Cardiac muscle cell (in vitro differentiated cells and primary cell): ENCODE data around the gene BDKRB2. TPM values are rescaled to one million over a fixed set of nuclear protein-coding genes. Genes with fewer than 3 reads are reported as not detected.

Experiments used
- DNase-seq, 2 donors: peaks; one replicate each; pipeline versions ENCODE4 v3.0.0 to v3.0.0-alpha.2; 2010 to 2017; ENCODE audit warnings: low read depth in 1 of 2, low spot score in 1 of 2
- H3K27ac ChIP-seq: fragments of 200-600 bp; sonication (generic); 2 replicates; pipeline ENCODE4 v1.5.1; 2016
- H3K27me3 ChIP-seq: fragments of 200-600 bp; sonication (generic); 2 replicates; pipeline ENCODE4 v1.6.0; 2016; ENCODE audit warnings: control low read depth
- H3K36me3 ChIP-seq: fragments of 200-600 bp; sonication (generic); 2 replicates; pipeline ENCODE4 v1.5.1; 2016; ENCODE audit warnings: control low read depth
- H3K4me1 ChIP-seq: fragments of 200-600 bp; sonication (generic); 2 replicates; pipeline ENCODE4 v1.8.1; 2017; ENCODE audit warnings: low read depth, mild to moderate bottlenecking, mixed run types
- H3K4me3 ChIP-seq: fragments of 200-600 bp; sonication (generic); 2 replicates; pipeline ENCODE4 v1.5.1; 2016; ENCODE audit warnings: mild to moderate bottlenecking
- H3K9me3 ChIP-seq: fragments of 200-600 bp; sonication (generic); 2 replicates; pipeline ENCODE4 v1.5.1; 2017; ENCODE audit warnings: low read depth, mild to moderate bottlenecking, control low read depth
- polyA plus RNA-seq: library from polyadenylated mRNA; unstranded; fragments of >200 nt; fragmentation: Nextera tagmentation; extraction: Ambion mirVana; gene quantifications from 2 replicates; pipeline ENCODE4 v1.2.1, GENCODE V29; 2016
- total RNA-seq: library from RNA; depleted of rRNA; stranded (reverse); fragments of >200 nt; gene quantifications from 2 replicates; pipeline ENCODE4 v1.2.3, GENCODE V29; 2016
- TF ChIP-seq, protein P1 (sequence below): IDR thresholded peaks from 2 replicates; pipeline ENCODE4 v1.5.1; 2012; ENCODE audit warnings: low read depth, mild to moderate bottlenecking, low read length

The BDKRB2 gene
- total and polyA plus RNA-seq, 2 experiments from 2014 or later: 0.45 TPM; not detected in 1

DNA sequence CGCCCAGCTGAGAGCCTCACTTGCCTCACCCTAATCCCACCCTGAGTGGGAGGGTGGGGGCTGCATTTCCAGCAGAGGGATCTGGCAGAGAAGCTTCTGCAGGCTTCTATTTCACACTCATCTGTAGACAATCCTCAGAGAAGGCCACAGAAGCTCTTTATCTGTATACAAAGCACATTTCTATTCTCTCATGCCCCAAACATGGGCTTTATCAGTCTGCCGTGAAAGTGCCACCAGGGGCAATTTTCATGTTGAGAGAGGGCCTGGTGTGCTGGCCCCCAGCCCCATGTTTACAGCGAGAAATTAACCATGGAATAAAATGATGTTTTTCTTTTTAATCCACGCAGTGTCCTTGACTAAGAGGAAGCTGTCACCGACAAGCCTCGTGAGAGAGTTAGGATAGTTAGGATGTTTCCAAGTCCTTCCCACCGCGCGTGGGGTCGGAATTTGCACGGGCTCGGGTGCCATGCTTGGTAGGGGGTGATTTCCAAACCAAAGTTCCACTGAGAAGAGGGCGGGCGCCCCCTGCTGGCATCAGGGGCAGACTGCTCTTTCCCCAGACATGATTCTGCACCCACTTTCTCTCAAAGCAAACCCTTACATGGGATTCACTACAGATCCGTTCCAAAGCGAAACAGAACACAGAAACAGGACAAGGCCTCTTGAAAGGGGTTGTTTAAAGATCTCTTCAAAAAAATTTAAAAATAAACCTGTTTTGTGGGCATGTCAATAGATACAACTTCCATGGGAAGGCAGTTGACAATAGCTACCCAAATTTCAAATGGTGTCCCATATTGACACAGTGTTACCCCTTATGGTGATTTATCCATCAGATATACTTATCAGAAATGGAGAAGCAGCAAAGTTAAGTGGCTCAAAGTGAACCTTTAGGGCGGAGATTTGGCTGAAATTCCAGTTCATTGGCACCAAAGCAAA, 70.8 kb downstream of the BDKRB2 start:
- TF ChIP-seq, protein P1, sequence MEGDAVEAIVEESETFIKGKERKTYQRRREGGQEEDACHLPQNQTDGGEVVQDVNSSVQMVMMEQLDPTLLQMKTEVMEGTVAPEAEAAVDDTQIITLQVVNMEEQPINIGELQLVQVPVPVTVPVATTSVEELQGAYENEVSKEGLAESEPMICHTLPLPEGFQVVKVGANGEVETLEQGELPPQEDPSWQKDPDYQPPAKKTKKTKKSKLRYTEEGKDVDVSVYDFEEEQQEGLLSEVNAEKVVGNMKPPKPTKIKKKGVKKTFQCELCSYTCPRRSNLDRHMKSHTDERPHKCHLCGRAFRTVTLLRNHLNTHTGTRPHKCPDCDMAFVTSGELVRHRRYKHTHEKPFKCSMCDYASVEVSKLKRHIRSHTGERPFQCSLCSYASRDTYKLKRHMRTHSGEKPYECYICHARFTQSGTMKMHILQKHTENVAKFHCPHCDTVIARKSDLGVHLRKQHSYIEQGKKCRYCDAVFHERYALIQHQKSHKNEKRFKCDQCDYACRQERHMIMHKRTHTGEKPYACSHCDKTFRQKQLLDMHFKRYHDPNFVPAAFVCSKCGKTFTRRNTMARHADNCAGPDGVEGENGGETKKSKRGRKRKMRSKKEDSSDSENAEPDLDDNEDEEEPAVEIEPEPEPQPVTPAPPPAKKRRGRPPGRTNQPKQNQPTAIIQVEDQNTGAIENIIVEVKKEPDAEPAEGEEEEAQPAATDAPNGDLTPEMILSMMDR: peak; percentile 93

DNA sequence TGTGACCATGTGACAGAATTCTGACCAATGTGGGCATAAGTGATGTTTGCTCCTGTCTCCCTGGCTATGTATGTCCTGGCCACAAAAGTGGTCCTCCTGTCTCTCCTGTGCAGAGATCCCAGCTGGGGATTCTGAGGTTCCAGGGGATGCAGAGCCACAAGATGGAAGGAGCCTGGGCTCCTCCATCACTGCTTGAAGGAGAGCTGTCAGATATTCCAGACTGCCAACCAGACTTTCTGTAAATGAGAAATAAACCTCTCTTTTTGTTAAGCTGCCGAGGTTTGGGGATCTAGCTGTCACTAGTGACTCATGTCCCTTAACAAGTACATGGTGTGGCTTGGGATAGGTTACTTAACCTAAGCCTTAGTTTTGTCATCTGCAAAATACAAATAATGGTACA, 73.3 kb downstream of the BDKRB2 start:
- peaks cover 17% of the 10 kb centered on the region for H3K4me1 ChIP-seq
- H3K36me3 ChIP-seq: no peaks in the 10 kb centered on the region
- no peak overlapping the region for H3K27ac ChIP-seq
- TF ChIP-seq, protein P1: no peak
- H3K27me3 ChIP-seq: no peaks in the 10 kb centered on the region
- no peaks in the 10 kb centered on the region for H3K9me3 ChIP-seq
- no peak overlapping the region for H3K4me3 ChIP-seq
- no peak for DNase-seq

More for the DNA sequence above, 70.8 kb downstream of the BDKRB2 start:
- DNase-seq: peak; percentile 86 to 89
- no peaks in the 10 kb centered on the region for H3K36me3 ChIP-seq
- no peak overlapping the region for H3K4me3 ChIP-seq
- peaks cover 17% of the 10 kb centered on the region for H3K4me1 ChIP-seq
- no peak overlapping the region for H3K27ac ChIP-seq
- H3K27me3 ChIP-seq: no peaks in the 10 kb centered on the region
- H3K9me3 ChIP-seq: no peaks in the 10 kb centered on the region

DNA sequence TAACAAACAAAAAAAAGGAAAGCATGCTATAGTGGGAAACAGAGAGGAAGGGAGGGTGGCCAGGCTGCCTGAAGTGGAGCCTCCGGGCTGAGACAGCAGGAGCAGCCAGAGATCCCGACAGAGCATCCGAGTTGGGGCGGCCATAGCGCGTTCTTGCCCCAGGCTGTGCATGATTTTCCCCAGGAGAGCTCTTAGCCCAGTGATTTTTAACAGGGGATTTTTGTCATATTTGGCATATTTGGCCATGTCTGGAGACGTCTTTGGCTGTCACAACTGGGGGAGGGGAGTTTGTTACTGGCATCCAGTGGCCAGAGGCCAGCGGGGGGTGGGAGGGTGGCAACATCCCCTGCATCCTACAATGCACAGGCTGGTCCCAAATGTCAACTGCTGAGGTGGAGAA, 74.9 kb downstream of the BDKRB2 start:
- Histone ChIP-seq H3K4me1 (peaks cover 11% of the 10 kb centered on the region), H3K36me3 (no peaks in the 10 kb centered on the region), H3K4me3 (no peak overlapping the region), H3K9me3 (no peaks in the 10 kb centered on the region), H3K27ac (no peak overlapping the region), H3K27me3 (no peaks in the 10 kb centered on the region)
- TF ChIP-seq, protein P1: no peak
- DNase-seq: no peak

DNA sequence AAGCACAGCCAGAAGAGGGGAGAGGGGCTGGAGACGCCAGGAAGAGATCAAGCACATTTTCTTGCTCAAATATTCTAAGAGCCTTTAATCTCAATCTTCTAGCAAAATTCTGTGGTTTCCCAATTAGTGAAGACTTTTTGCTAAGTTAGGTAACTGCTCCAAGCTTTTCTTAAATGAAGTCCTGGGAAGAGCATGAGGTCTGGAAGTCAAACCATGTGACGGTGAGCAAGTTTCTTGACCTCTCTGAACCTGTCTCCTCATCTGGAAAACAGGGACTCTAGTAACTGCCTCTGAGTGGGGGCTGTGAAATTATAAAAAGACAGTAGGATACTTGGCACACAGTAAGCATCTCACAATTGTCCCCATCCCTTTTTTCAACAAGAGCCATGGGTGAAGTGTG, 75.5 kb downstream of the BDKRB2 start:
- H3K4me1 ChIP-seq: peaks cover 11% of the 10 kb centered on the region
- no peaks in the 10 kb centered on the region for H3K36me3 ChIP-seq
- no peaks in the 10 kb centered on the region for H3K9me3 ChIP-seq
- TF ChIP-seq, protein P1: no peak
- H3K27me3 ChIP-seq: no peaks in the 10 kb centered on the region
- DNase-seq: no peak
- no peak overlapping the region for H3K4me3 ChIP-seq
- H3K27ac ChIP-seq: no peak overlapping the region

DNA sequence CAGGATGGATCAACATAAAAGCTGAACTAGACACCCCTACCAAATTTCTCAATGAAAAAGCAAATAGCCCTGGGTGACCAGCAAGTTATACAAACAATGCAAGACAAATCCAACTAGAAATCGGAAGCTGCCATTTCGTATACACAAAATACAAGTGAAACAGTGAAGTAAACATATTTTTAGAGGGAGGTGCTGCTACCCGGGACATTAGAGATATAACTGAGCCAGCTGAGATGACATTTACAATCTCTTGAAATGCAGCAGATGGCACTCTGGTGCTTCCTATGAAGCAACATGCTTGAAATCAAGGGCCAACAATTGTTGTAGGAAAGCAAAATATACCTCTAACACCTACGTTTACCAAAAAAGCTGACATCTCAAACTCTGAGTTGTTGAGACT, 76.8 kb downstream of the BDKRB2 start:
- no peak for DNase-seq
- Histone ChIP-seq H3K27ac (no peak overlapping the region), H3K9me3 (no peaks in the 10 kb centered on the region), H3K36me3 (no peaks in the 10 kb centered on the region), H3K27me3 (no peaks in the 10 kb centered on the region), H3K4me1 (peaks cover 19% of the 10 kb centered on the region), H3K4me3 (no peak overlapping the region)
- TF ChIP-seq, protein P1: no peak
